H9 (cell line): ENCODE data around the gene IL12A. TPM values are rescaled to one million over a fixed set of nuclear protein-coding genes. Genes with fewer than 3 reads are reported as not detected.

Experiments used
- DNase-seq: peaks from one replicate; pipeline ENCODE4 v3.0.0-alpha.2; 2017
- H2AFZ ChIP-seq: one replicate; pipeline ENCODE4 v1.6.1; 2013; ENCODE audit warnings: mild to moderate bottlenecking, low read length, control low read depth, moderate library complexity
- H2AK5ac ChIP-seq: 2 replicates; pipeline ENCODE4 v1.6.1; 2013; ENCODE audit warnings: low read length, control low read depth, mixed read lengths; ENCODE audit not compliant: insufficient read length
- H2BK120ac ChIP-seq: one replicate; pipeline ENCODE4 v1.6.1; 2013; ENCODE audit warnings: low read depth, mild to moderate bottlenecking, low read length, control low read depth, inconsistent platforms; ENCODE audit not compliant: poor library complexity, severe bottlenecking
- H2BK12ac ChIP-seq: 2 replicates; pipeline ENCODE4 v1.6.1; 2013; ENCODE audit warnings: low read length, control low read depth, mixed read lengths, low read depth; ENCODE audit not compliant: insufficient read length
- H2BK15ac ChIP-seq: 2 replicates; pipeline ENCODE4 v1.6.1; 2013; ENCODE audit warnings: low read depth, low read length, control low read depth
- H2BK20ac ChIP-seq: one replicate; pipeline ENCODE4 v1.6.1; 2013; ENCODE audit warnings: low read depth, mild to moderate bottlenecking, low read length, control low read depth, inconsistent platforms; ENCODE audit not compliant: poor library complexity, severe bottlenecking
- H2BK5ac ChIP-seq: 2 replicates; pipeline ENCODE4 v1.6.1; 2013; ENCODE audit warnings: low read length, control low read depth, mixed read lengths; ENCODE audit not compliant: insufficient read length
- H3K14ac ChIP-seq: 2 replicates; pipeline ENCODE4 v1.6.1; 2013; ENCODE audit warnings: low read length, control low read depth; ENCODE audit not compliant: insufficient read depth
- H3K18ac ChIP-seq: 2 replicates; pipeline ENCODE4 v1.6.1; 2013; ENCODE audit warnings: low read depth, mild to moderate bottlenecking, mixed read lengths, low read length, control low read depth; ENCODE audit not compliant: insufficient read length
- H3K23ac ChIP-seq: 2 replicates; pipeline ENCODE4 v1.6.1; 2013; ENCODE audit warnings: low read length, control low read depth, mixed read lengths, low read depth; ENCODE audit not compliant: insufficient read length
- H3K23me2 ChIP-seq: 2 replicates; pipeline ENCODE4 v1.6.1; 2013; ENCODE audit warnings: low read depth, mild to moderate bottlenecking, mixed read lengths, low read length, control low read depth; ENCODE audit not compliant: insufficient read length, poor library complexity, severe bottlenecking
- H3K27ac ChIP-seq: 2 replicates; pipeline ENCODE4 v1.5.1; 2013; ENCODE audit warnings: low read length, control low read depth, mixed read lengths, low read depth; ENCODE audit not compliant: insufficient read length
- H3K27me3 ChIP-seq: 2 replicates; pipeline ENCODE4 v1.6.1; 2013; ENCODE audit warnings: low read length, control low read depth, inconsistent platforms; ENCODE audit not compliant: insufficient read depth
- H3K4ac ChIP-seq: 2 replicates; pipeline ENCODE4 v1.6.1; 2013; ENCODE audit warnings: low read depth, mild to moderate bottlenecking, control low read depth, inconsistent platforms, low read length, moderate library complexity
- H3K4me1 ChIP-seq: 2 replicates; pipeline ENCODE4 v1.6.1; 2013; ENCODE audit warnings: low read length, control low read depth, inconsistent platforms; ENCODE audit not compliant: insufficient read depth
- H3K4me2 ChIP-seq: 2 replicates; pipeline ENCODE4 v1.6.1; 2013; ENCODE audit warnings: low read length, control low read depth, mixed read lengths; ENCODE audit not compliant: insufficient read length, insufficient read depth
- H3K56ac ChIP-seq: 2 replicates; pipeline ENCODE4 v1.6.1; 2013; ENCODE audit warnings: low read depth, mild to moderate bottlenecking, mixed read lengths, low read length, control low read depth; ENCODE audit not compliant: insufficient read length
- H3K79me1 ChIP-seq: 2 replicates; pipeline ENCODE4 v1.6.1; 2013; ENCODE audit warnings: low read depth, mild to moderate bottlenecking, moderate library complexity, low read length, control low read depth, inconsistent platforms; ENCODE audit not compliant: insufficient read depth, poor library complexity, severe bottlenecking
- H3K79me2 ChIP-seq: 2 replicates; pipeline ENCODE4 v1.6.1; 2013; ENCODE audit warnings: low read length, control low read depth, inconsistent platforms; ENCODE audit not compliant: insufficient read depth
- H3K9ac ChIP-seq: 2 replicates; pipeline ENCODE4 v1.6.1; 2013; ENCODE audit warnings: low read length, control low read depth, mixed read lengths; ENCODE audit not compliant: insufficient read length; ENCODE audit errors: extremely low read depth
- H3K9me3 ChIP-seq: one replicate; pipeline ENCODE4 v1.6.1; 2013; ENCODE audit warnings: low read depth, low read length, inconsistent platforms; ENCODE audit not compliant: control insufficient read depth
- H3T11ph ChIP-seq: one replicate; pipeline ENCODE4 v1.6.1; 2013; ENCODE audit warnings: mild to moderate bottlenecking, low read length, control low read depth, inconsistent platforms
- H4K20me1 ChIP-seq: one replicate; pipeline ENCODE4 v1.6.1; 2013; ENCODE audit not compliant: control insufficient read depth, insufficient read length, insufficient read depth
- H4K5ac ChIP-seq: 2 replicates; pipeline ENCODE4 v1.6.1; 2013; ENCODE audit warnings: low read depth, mild to moderate bottlenecking, mixed read lengths, low read length, control low read depth; ENCODE audit not compliant: insufficient read length
- H4K8ac ChIP-seq: replicated peaks from 2 replicates; pipeline ENCODE4 v1.6.1; 2013; ENCODE audit warnings: low read length, control low read depth, mixed read lengths, low read depth; ENCODE audit not compliant: insufficient read length
- H4K91ac ChIP-seq: 2 replicates; pipeline ENCODE4 v1.6.1; 2013; ENCODE audit warnings: low read depth, mild to moderate bottlenecking, moderate library complexity, mixed read lengths, low read length, control low read depth; ENCODE audit not compliant: insufficient read length
- H3K27ac Mint-ChIP-seq, 3 experiments: 2 replicates in 2 of 3; 3 replicates in 1 of 3; pipeline ENCODE4 v1.8.0; 2020 to 2021; ENCODE audit warnings: mixed read lengths in 3 of 3, mild to moderate bottlenecking in 1 of 3, moderate library complexity in 1 of 3
- H3K27me3 Mint-ChIP-seq: 2 replicates; pipeline ENCODE4 v1.8.0; 2021; ENCODE audit warnings: low read depth, mild to moderate bottlenecking, moderate library complexity, mixed read lengths
- H3K36me3 Mint-ChIP-seq, 3 experiments: 2 replicates in 2 of 3; 3 replicates in 1 of 3; pipeline ENCODE4 v1.8.0; 2020 to 2021; ENCODE audit warnings: low read depth in 3 of 3, mixed read lengths in 3 of 3; ENCODE audit not compliant: insufficient read depth in 1 of 3
- H3K4me1 Mint-ChIP-seq, 2 experiments: 2 replicates each; pipeline ENCODE4 v1.8.0; 2020; ENCODE audit warnings: mixed read lengths in 2 of 2
- H3K4me3 Mint-ChIP-seq, 2 experiments: 2 replicates in 1 of 2; 3 replicates in 1 of 2; pipeline ENCODE4 v1.8.0; 2020 to 2021; ENCODE audit warnings: mild to moderate bottlenecking in 2 of 2, mixed read lengths in 2 of 2, moderate library complexity in 1 of 2
- H3K9me3 Mint-ChIP-seq, 2 experiments: 2 replicates in 1 of 2; 3 replicates in 1 of 2; pipeline ENCODE4 v1.8.0; 2020; ENCODE audit warnings: mild to moderate bottlenecking in 2 of 2, mixed read lengths in 2 of 2, moderate library complexity in 1 of 2
- WGBS: extraction: QIAGEN DNeasy Blood & Tissue Kit; methylation state at CpG from one replicate; pipeline ENCODE4 v1.1.7; 2013; ENCODE audit warnings: missing lambda C conversion rate, low lambda C conversion rate, mixed read lengths; ENCODE audit not compliant: insufficient read length; ENCODE audit errors: extremely low coverage; 5-methylcytosine and 5-hydroxymethylcytosine counted together
- total RNA-seq: library from RNA; stranded (reverse); gene quantifications from 2 replicates; pipeline ENCODE4 v1.2.1, GENCODE V29; 2021
- TF ChIP-seq, protein P1 (sequence below): fragments of 200-600 bp; sonication (generic); conservative IDR thresholded peaks from 3 replicates; pipeline ENCODE4 v1.8.0; 2021; ENCODE audit warnings: antibody characterized with exemption, mild to moderate bottlenecking

IL12A gene
- total RNA-seq, 1 experiment from 2014 or later: 0.50 TPM

DNA sequence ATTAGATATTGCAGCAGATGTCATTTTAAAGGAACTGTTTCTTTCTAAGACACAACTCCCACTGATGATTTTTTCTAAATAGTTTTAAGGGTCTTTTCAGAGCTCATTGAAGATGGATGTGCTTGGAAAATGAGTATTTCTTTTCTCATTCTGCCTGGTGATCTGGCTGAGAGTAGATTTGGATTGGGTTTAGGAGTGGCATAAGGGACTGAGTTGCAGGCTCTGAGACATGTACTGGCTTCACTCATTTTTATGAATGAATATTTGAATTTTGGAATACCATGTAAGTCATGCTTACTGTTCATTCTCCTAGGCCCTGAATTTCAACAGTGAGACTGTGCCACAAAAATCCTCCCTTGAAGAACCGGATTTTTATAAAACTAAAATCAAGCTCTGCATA is 6.5 kb downstream of the IL12A start:
- H4K91ac ChIP-seq: no peak overlapping the region
- WGBS: no CpG with 5 or more reads among the region's 1 CpG

More for the DNA sequence above, 6.5 kb downstream of the IL12A start:
- Histone ChIP-seq H3K56ac (no peak overlapping the region), H2BK15ac (no peak overlapping the region), H3K18ac (no peak overlapping the region), H2AFZ (no peak overlapping the region), H3K23ac (no peak overlapping the region), H3K4me1 (peaks cover 6% of the 10 kb centered on the region; the same call in 1 of the 2 replicates), H3K79me1 (no peaks in the 10 kb centered on the region), H2BK120ac (no peak overlapping the region), H4K20me1 (no peaks in the 10 kb centered on the region), H3K79me2 (no peaks in the 10 kb centered on the region), H3K9ac (no peak overlapping the region), H4K5ac (no peak overlapping the region), H3K14ac (no peak overlapping the region), H2BK5ac (no peak overlapping the region), H3K9me3 (no peaks in the 10 kb centered on the region), H3K23me2 (no peaks in the 10 kb centered on the region), H3T11ph (no peak overlapping the region), H2BK12ac (no peak overlapping the region), H3K4ac (no peak overlapping the region), H2BK20ac (no peak overlapping the region), H2AK5ac (no peak overlapping the region), H3K4me2 (no peak overlapping the region), H3K27me3 (no peaks in the 10 kb centered on the region), H4K8ac (no peak overlapping the region), H3K27ac (no peak overlapping the region)
- peaks cover 8% of the 10 kb centered on the region for H3K27me3 Mint-ChIP-seq
- 0 out of 7 replicates have a peak overlapping the region, but pooled peaks of 1 of the 3 experiments have one; percentile 63 for H3K27ac Mint-ChIP-seq
- H3K4me3 Mint-ChIP-seq: no peak overlapping the region
- H3K4me1 Mint-ChIP-seq: peaks cover 16 to 24% of the 10 kb centered on the region in 2 experiments
- TF ChIP-seq, protein P1, sequence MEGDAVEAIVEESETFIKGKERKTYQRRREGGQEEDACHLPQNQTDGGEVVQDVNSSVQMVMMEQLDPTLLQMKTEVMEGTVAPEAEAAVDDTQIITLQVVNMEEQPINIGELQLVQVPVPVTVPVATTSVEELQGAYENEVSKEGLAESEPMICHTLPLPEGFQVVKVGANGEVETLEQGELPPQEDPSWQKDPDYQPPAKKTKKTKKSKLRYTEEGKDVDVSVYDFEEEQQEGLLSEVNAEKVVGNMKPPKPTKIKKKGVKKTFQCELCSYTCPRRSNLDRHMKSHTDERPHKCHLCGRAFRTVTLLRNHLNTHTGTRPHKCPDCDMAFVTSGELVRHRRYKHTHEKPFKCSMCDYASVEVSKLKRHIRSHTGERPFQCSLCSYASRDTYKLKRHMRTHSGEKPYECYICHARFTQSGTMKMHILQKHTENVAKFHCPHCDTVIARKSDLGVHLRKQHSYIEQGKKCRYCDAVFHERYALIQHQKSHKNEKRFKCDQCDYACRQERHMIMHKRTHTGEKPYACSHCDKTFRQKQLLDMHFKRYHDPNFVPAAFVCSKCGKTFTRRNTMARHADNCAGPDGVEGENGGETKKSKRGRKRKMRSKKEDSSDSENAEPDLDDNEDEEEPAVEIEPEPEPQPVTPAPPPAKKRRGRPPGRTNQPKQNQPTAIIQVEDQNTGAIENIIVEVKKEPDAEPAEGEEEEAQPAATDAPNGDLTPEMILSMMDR: no peak
- H3K36me3 Mint-ChIP-seq: peaks cover 10 to 14% (median 13%) of the 10 kb centered on the region in 3 experiments
- DNase-seq: no peak
- H3K9me3 Mint-ChIP-seq: peaks cover 9% of the 10 kb centered on the region in 2 experiments; a peak in 3 of 5 replicates
